NCI-H2196 (cell line): Measurements from ENCODE around the gene LHX8.
"Not testable (repeated sequence)": the region's sequence is repeated elsewhere in the genome, so short reads cannot be mapped to it uniquely, and the experiment has no call there.

ENCODE experiments used
- DNase-seq: peaks from one replicate; lab custom pipeline; 2025; ENCODE audit not compliant: unreplicated experiment; lab: John Stamatoyannopoulos, UW

The LHX8 gene

GRCh38 chr1:75133750-75134646 is at the start of gene LHX8:
Gene LHX8 (plus strand): TSS chr1:75134388. CDS start chr1:75136615, 2,227 bp downstream.
- DNase-seq: no peak

GRCh38 chr1:75085931-75086330 is 48.3 kb upstream of the LHX8 start:
- DNase-seq: no peak

GRCh38 chr1:75087278-75087677 is 46.9 kb upstream of the LHX8 start:
- no peak for DNase-seq

- DNase-seq: no peak
Observed at GRCh38 chr1:75092141-75092540, 42.0 kb upstream of the LHX8 start.

- DNase-seq: no peak
Observed at GRCh38 chr1:75097654-75098053, 36.5 kb upstream of the LHX8 start.

GRCh38 chr1:75099581-75099980 is 34.6 kb upstream of the LHX8 start:
- DNase-seq: no peak

- DNase-seq: no peak
Observed at GRCh38 chr1:75100481-75101092, 33.6 kb upstream of the LHX8 start.

- not testable (repeated sequence) for DNase-seq
Observed at GRCh38 chr1:75112362-75112951, 21.7 kb upstream of the LHX8 start.

- DNase-seq: no peak
Observed at GRCh38 chr1:75115654-75116053, 18.5 kb upstream of the LHX8 start.

- DNase-seq: no peak
Observed at GRCh38 chr1:75123756-75124155, 10.4 kb upstream of the LHX8 start.

GRCh38 chr1:75124510-75124909 is 9.7 kb upstream of the LHX8 start:
- DNase-seq: no peak

GRCh38 chr1:75125161-75125726 is 8.9 kb upstream of the LHX8 start:
- DNase-seq: no peak

- DNase-seq: no peak
Observed at GRCh38 chr1:75126611-75127101, 7.5 kb upstream of the LHX8 start.

- no peak for DNase-seq
Observed at GRCh38 chr1:75127916-75128717, 6.1 kb upstream of the LHX8 start.

- DNase-seq: no peak
Observed at GRCh38 chr1:75129660-75129982, 4.6 kb upstream of the LHX8 start.

GRCh38 chr1:75129983-75130789 is 4.0 kb upstream of the LHX8 start:
- no peak for DNase-seq

- DNase-seq: no peak
Observed at GRCh38 chr1:75130865-75131564, 3.2 kb upstream of the LHX8 start.

- DNase-seq: no peak
Observed at GRCh38 chr1:75131565-75132241, 2.5 kb upstream of the LHX8 start.

GRCh38 chr1:75132242-75132811 is 1.9 kb upstream of the LHX8 start:
- DNase-seq: no peak
